ENCODE results near the gene GRM7.

Gene GRM7

GRCh38 chr3:7305561-7305960 lies 444.6 kb downstream of the GRM7 start:
- H3K4me3 ChIP-seq (ENCODE audit: low read length) = no peak overlapping the region
- no peaks in the 10 kb centered on the region for H3F3A ChIP-seq (ENCODE audit: insufficient read depth, low read length)
- TF ChIP-seq, protein P1, sequence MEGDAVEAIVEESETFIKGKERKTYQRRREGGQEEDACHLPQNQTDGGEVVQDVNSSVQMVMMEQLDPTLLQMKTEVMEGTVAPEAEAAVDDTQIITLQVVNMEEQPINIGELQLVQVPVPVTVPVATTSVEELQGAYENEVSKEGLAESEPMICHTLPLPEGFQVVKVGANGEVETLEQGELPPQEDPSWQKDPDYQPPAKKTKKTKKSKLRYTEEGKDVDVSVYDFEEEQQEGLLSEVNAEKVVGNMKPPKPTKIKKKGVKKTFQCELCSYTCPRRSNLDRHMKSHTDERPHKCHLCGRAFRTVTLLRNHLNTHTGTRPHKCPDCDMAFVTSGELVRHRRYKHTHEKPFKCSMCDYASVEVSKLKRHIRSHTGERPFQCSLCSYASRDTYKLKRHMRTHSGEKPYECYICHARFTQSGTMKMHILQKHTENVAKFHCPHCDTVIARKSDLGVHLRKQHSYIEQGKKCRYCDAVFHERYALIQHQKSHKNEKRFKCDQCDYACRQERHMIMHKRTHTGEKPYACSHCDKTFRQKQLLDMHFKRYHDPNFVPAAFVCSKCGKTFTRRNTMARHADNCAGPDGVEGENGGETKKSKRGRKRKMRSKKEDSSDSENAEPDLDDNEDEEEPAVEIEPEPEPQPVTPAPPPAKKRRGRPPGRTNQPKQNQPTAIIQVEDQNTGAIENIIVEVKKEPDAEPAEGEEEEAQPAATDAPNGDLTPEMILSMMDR (IDR thresholded peaks at IDR 0.05; ENCODE audit: low read length) = no peak
- TF ChIP-seq EZH2 (optimal IDR thresholded peaks at IDR 0.05; ENCODE audit: low read depth, low read length) = no peak
- TF ChIP-seq EZH2phosphoT487 (IDR thresholded peaks at IDR 0.05; ENCODE audit: low read length) = no peak
- no peak overlapping the region for H2AFZ ChIP-seq (ENCODE audit: low read length)
- no peaks in the 10 kb centered on the region for H3K4me1 ChIP-seq (ENCODE audit: low read length)
- no peak overlapping the region for H3K9ac ChIP-seq (ENCODE audit: low read length)
- no peaks in the 10 kb centered on the region for H3K9me2 ChIP-seq (replicated peaks; ENCODE audit: insufficient read depth, low read length)
- H3K79me2 ChIP-seq (ENCODE audit: low read length) = no peaks in the 10 kb centered on the region
- no peaks in the 10 kb centered on the region for H3K9me3 ChIP-seq (replicated peaks; ENCODE audit: insufficient read depth, low read length)
- no peaks in the 10 kb centered on the region for H3K27me3 ChIP-seq (replicated peaks; ENCODE audit: insufficient read depth, low read length)
- H3K36me3 ChIP-seq (replicated peaks; ENCODE audit: insufficient read depth, low read length) = no peaks in the 10 kb centered on the region
- no peak overlapping the region for H3K4me2 ChIP-seq (ENCODE audit: low read depth, low read length)
- no peaks in the 10 kb centered on the region for H4K20me1 ChIP-seq (ENCODE audit: insufficient read depth, low read length)
- no peak overlapping the region for H3K27ac ChIP-seq (ENCODE audit: low read length)
- no peak for DNase-seq

DNA sequence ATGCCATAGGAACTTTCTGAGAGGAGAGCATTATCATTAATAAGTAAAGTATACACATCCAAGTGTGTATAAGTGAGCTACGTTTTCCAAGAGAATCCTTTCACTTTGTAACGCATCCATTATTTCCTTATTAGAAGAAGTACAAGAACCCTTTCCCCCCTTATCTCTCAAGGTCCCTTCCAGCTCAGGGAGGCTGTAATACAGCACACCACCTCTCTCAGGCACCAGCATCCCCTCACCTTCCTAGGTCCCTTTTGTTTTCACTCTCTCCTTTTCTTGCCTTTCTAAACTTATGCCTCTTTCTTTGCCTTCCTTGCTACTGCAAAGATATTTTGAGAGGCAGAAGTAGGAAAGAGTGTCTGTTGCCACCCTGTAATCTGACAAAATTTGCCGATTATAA lies 446.0 kb downstream of the GRM7 start:
- no peaks in the 10 kb centered on the region for H4K20me1 ChIP-seq (ENCODE audit: insufficient read depth, low read length)
- H3K4me1 ChIP-seq (ENCODE audit: low read length) = no peaks in the 10 kb centered on the region
- H3K36me3 ChIP-seq (replicated peaks; ENCODE audit: insufficient read depth, low read length) = no peaks in the 10 kb centered on the region
- H3K79me2 ChIP-seq (ENCODE audit: low read length) = no peaks in the 10 kb centered on the region
- no peak for TF ChIP-seq EZH2phosphoT487 (IDR thresholded peaks at IDR 0.05; ENCODE audit: low read length)
- TF ChIP-seq, protein P1 (IDR thresholded peaks at IDR 0.05; ENCODE audit: low read length) = no peak
- TF ChIP-seq EZH2 (optimal IDR thresholded peaks at IDR 0.05; ENCODE audit: low read depth, low read length) = no peak
- no peak overlapping the region for H3K4me2 ChIP-seq (ENCODE audit: low read depth, low read length)
- H3K27me3 ChIP-seq (replicated peaks; ENCODE audit: insufficient read depth, low read length) = no peaks in the 10 kb centered on the region
- DNase-seq = no peak
- no peak overlapping the region for H3K27ac ChIP-seq (ENCODE audit: low read length)
- H3K9ac ChIP-seq (ENCODE audit: low read length) = no peak overlapping the region
- no peak overlapping the region for H3K4me3 ChIP-seq (ENCODE audit: low read length)
- H2AFZ ChIP-seq (ENCODE audit: low read length) = no peak overlapping the region
- H3F3A ChIP-seq (ENCODE audit: insufficient read depth, low read length) = no peaks in the 10 kb centered on the region
- H3K9me2 ChIP-seq (replicated peaks; ENCODE audit: insufficient read depth, low read length) = no peaks in the 10 kb centered on the region
- no peaks in the 10 kb centered on the region for H3K9me3 ChIP-seq (replicated peaks; ENCODE audit: insufficient read depth, low read length)

DNA sequence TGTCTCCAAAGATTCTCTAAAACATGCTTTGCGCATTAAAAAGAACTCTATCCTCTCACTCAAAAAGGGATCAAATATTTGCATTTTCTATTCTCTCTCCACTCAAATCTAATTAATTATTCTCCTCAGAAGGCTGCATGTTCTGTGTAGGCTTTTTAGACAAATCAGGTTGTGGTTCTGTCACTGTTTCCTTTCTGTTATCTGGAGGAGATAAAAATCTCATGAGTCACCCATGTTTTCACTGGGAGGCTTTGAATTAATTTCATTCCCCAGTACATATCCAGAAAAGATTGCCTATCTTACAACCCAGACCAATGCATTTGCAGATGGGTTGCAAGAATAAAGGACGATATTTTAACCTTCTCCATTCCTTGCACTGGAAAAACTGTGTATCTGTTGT lies 446.5 kb downstream of the GRM7 start:
- DNase-seq = no peak
- H4K20me1 ChIP-seq (ENCODE audit: insufficient read depth, low read length) = no peaks in the 10 kb centered on the region
- no peaks in the 10 kb centered on the region for H3K27me3 ChIP-seq (replicated peaks; ENCODE audit: insufficient read depth, low read length)
- H3K9ac ChIP-seq (ENCODE audit: low read length) = no peak overlapping the region
- H3K4me3 ChIP-seq (ENCODE audit: low read length) = no peak overlapping the region
- no peak overlapping the region for H2AFZ ChIP-seq (ENCODE audit: low read length)
- no peaks in the 10 kb centered on the region for H3K9me3 ChIP-seq (replicated peaks; ENCODE audit: insufficient read depth, low read length)
- no peaks in the 10 kb centered on the region for H3F3A ChIP-seq (ENCODE audit: insufficient read depth, low read length)
- H3K27ac ChIP-seq (ENCODE audit: low read length) = no peak overlapping the region
- no peaks in the 10 kb centered on the region for H3K36me3 ChIP-seq (replicated peaks; ENCODE audit: insufficient read depth, low read length)
- H3K4me1 ChIP-seq (ENCODE audit: low read length) = no peaks in the 10 kb centered on the region
- no peaks in the 10 kb centered on the region for H3K79me2 ChIP-seq (ENCODE audit: low read length)
- no peaks in the 10 kb centered on the region for H3K9me2 ChIP-seq (replicated peaks; ENCODE audit: insufficient read depth, low read length)
- H3K4me2 ChIP-seq (ENCODE audit: low read depth, low read length) = no peak overlapping the region
- TF ChIP-seq EZH2 (optimal IDR thresholded peaks at IDR 0.05; ENCODE audit: low read depth, low read length) (no peak), EZH2phosphoT487 (IDR thresholded peaks at IDR 0.05; ENCODE audit: low read length) (no peak)
- TF ChIP-seq, protein P1 (IDR thresholded peaks at IDR 0.05; ENCODE audit: low read length) = no peak
